Ureter (tissue), 1 donor: ENCODE measurements around the gene DIP2A. TPM values are rescaled to one million over a fixed set of nuclear protein-coding genes. Genes with fewer than 3 reads are reported as not detected.

Experiments
- DNase-seq: peaks from one replicate; pipeline ENCODE4 v3.0.0-alpha.2; 2020; ENCODE audit warnings: low spot score
- total RNA-seq: library from RNA; stranded (reverse); gene quantifications from one replicate; pipeline ENCODE4 v1.2.4, GENCODE V29; 2023
- donor health status: DM: yes; HTN: yes; CAD: no.

The DIP2A gene
- total RNA-seq, 1 donor from 2014 or later, result 52.9 TPM

GRCh38 chr21:46597031-46597430, 138.3 kb downstream of the DIP2A start:
- no peak for DNase-seq

GRCh38 chr21:46597896-46598343, 139.2 kb downstream of the DIP2A start:
- no peak for DNase-seq

- DNase-seq, result no peak
Measured at GRCh38 chr21:46598581-46599572, 140.2 kb downstream of the DIP2A start.

GRCh38 chr21:46600305-46600704, 141.6 kb downstream of the DIP2A start:
- DNase-seq, result no peak

GRCh38 chr21:46600978-46601377, 142.3 kb downstream of the DIP2A start:
- no peak for DNase-seq

- DNase-seq, result no peak
Measured at GRCh38 chr21:46603228-46603627, 144.5 kb downstream of the DIP2A start.

GRCh38 chr21:46604329-46604974, 145.8 kb downstream of the DIP2A start:
- DNase-seq, result no peak

- no peak for DNase-seq
Measured at GRCh38 chr21:46604975-46605766, 146.5 kb downstream of the DIP2A start, which contains the start of gene S100B. Gene S100B (minus strand): TSS chr21:46605082. CDS start chr21:46602415, 2,667 bp downstream.

GRCh38 chr21:46605767-46606426, 147.2 kb downstream of the DIP2A start:
- DNase-seq, result no peak

- DNase-seq, result no peak
Measured at GRCh38 chr21:46606427-46606813, 147.7 kb downstream of the DIP2A start.

- DNase-seq, result no peak
Measured at GRCh38 chr21:46607636-46608035, 148.9 kb downstream of the DIP2A start.

- no peak for DNase-seq
Measured at GRCh38 chr21:46608672-46609111, 150.0 kb downstream of the DIP2A start.

GRCh38 chr21:46610018-46610701, 151.5 kb downstream of the DIP2A start:
- DNase-seq, result no peak

- DNase-seq, result no peak
Measured at GRCh38 chr21:46613391-46613790, 154.7 kb downstream of the DIP2A start.

- no peak for DNase-seq
Measured at GRCh38 chr21:46616050-46616449, 157.4 kb downstream of the DIP2A start.

- no peak for DNase-seq
Measured at GRCh38 chr21:46616656-46617055, 158.0 kb downstream of the DIP2A start.

- DNase-seq, result no peak
Measured at GRCh38 chr21:46617267-46618051, 158.8 kb downstream of the DIP2A start.

GRCh38 chr21:46618738-46619379, 160.2 kb downstream of the DIP2A start:
- DNase-seq, result no peak
